ENCODE results near the gene HLF.

The HLF gene

GRCh38 chr17:55285340-55286301 is 20.9 kb downstream of the HLF start:
- no peak overlapping the region for H3K4me3 ChIP-seq (ENCODE audit: low read depth in 1 of 2, low read length in 1 of 2)
- no peaks in the 10 kb centered on the region for H3K9me3 ChIP-seq
- no peak overlapping the region for H3K27ac ChIP-seq
- no peaks in the 10 kb centered on the region for H3K4me1 ChIP-seq (ENCODE audit: control insufficient read depth in 1 of 2, insufficient read depth in 1 of 2, low read depth in 1 of 2, low read length in 1 of 2)
- H3K36me3 ChIP-seq, result no peaks in the 10 kb centered on the region
- TF ChIP-seq CTCF (IDR thresholded peaks at IDR 0.05), result no peak
- no peaks in the 10 kb centered on the region for H3K27me3 ChIP-seq

- TF ChIP-seq CTCF (IDR thresholded peaks at IDR 0.05), result no peak
- Histone ChIP-seq H3K27me3 (peaks cover 6% of the 10 kb centered on the region), H3K27ac (no peak overlapping the region), H3K36me3 (no peaks in the 10 kb centered on the region), H3K4me3 (ENCODE audit: low read depth in 1 of 2, low read length in 1 of 2) (no peak overlapping the region), H3K9me3 (no peaks in the 10 kb centered on the region), H3K4me1 (ENCODE audit: control insufficient read depth in 1 of 2, insufficient read depth in 1 of 2, low read depth in 1 of 2, low read length in 1 of 2) (no peaks in the 10 kb centered on the region)
Observed at GRCh38 chr17:55286681-55287589, 22.2 kb downstream of the HLF start.

GRCh38 chr17:55288356-55289105 is 23.8 kb downstream of the HLF start:
- peaks cover 6% of the 10 kb centered on the region for H3K27me3 ChIP-seq
- H3K27ac ChIP-seq, result no peak overlapping the region
- no peaks in the 10 kb centered on the region for H3K36me3 ChIP-seq
- no peak overlapping the region for H3K4me3 ChIP-seq (ENCODE audit: low read depth in 1 of 2, low read length in 1 of 2)
- TF ChIP-seq CTCF (IDR thresholded peaks at IDR 0.05), result no peak
- no peaks in the 10 kb centered on the region for H3K9me3 ChIP-seq
- no peaks in the 10 kb centered on the region for H3K4me1 ChIP-seq (ENCODE audit: control insufficient read depth in 1 of 2, insufficient read depth in 1 of 2, low read depth in 1 of 2, low read length in 1 of 2)

GRCh38 chr17:55289106-55289446 is 24.3 kb downstream of the HLF start:
- H3K4me1 ChIP-seq (ENCODE audit: control insufficient read depth in 1 of 2, insufficient read depth in 1 of 2, low read depth in 1 of 2, low read length in 1 of 2), result no peaks in the 10 kb centered on the region
- no peaks in the 10 kb centered on the region for H3K9me3 ChIP-seq
- H3K36me3 ChIP-seq, result no peaks in the 10 kb centered on the region
- no peak for TF ChIP-seq CTCF (IDR thresholded peaks at IDR 0.05)
- no peak overlapping the region for H3K4me3 ChIP-seq (ENCODE audit: low read depth in 1 of 2, low read length in 1 of 2)
- H3K27ac ChIP-seq, result no peak overlapping the region
- H3K27me3 ChIP-seq, result peaks cover 10% of the 10 kb centered on the region

- Histone ChIP-seq H3K4me3 (ENCODE audit: low read depth in 1 of 2, low read length in 1 of 2) (no peak overlapping the region), H3K27ac (no peak overlapping the region), H3K4me1 (ENCODE audit: control insufficient read depth in 1 of 2, insufficient read depth in 1 of 2, low read depth in 1 of 2, low read length in 1 of 2) (peaks cover 0 to 3% of the 10 kb centered on the region in 2 experiments), H3K9me3 (no peaks in the 10 kb centered on the region), H3K27me3 (peaks cover 14% of the 10 kb centered on the region), H3K36me3 (no peaks in the 10 kb centered on the region)
- TF ChIP-seq CTCF (IDR thresholded peaks at IDR 0.05), result no peak
Observed at GRCh38 chr17:55289978-55290377, 25.2 kb downstream of the HLF start.
